H1 (cell line): ENCODE results near the gene CEACAM20. TPM values are rescaled to one million over a fixed set of nuclear protein-coding genes. Genes with fewer than 3 reads are reported as not detected.

Experiments
- JUND ChIP-seq: IDR thresholded peaks from 2 replicates; pipeline ENCODE4 v1.6.1; 2011; ENCODE audit warnings: mild to moderate bottlenecking, improper control_type of control experiment, low read length
- SP4 ChIP-seq: IDR thresholded peaks from 2 replicates; pipeline ENCODE4 v1.6.1; 2012; ENCODE audit warnings: low read length, inconsistent platforms
- TAF1 ChIP-seq: IDR thresholded peaks from 2 replicates; pipeline ENCODE4 v1.6.1; 2011; ENCODE audit warnings: mild to moderate bottlenecking, low read depth, low read length
- polyA plus RNA-seq, 7 experiments: library from polyadenylated mRNA; depleted of rRNA in 3 of 7; stranded (reverse) in 5 of 7; unstranded in 2 of 7; fragments of >200 nt in 5 of 7; fragments of 200-250 nt in 2 of 7; gene quantifications; 1 replicate in 5 of 7; 2 replicates in 1 of 7; 4 replicates in 1 of 7; pipeline versions ENCODE4 v1.2.1 to v1.2.3, GENCODE V29; 2011 to 2013; ENCODE audit warnings: missing spikeins in 2 of 7, mixed read lengths in 2 of 7
- total RNA-seq: library from RNA; stranded (reverse); fragmentation: NEBNext Ultra II Directional; extraction: Animal tissue kit (Norgen Biotek cat#: 25700); gene quantifications from 2 replicates; pipeline ENCODE4 v1.2.1, GENCODE V29; 2021

The CEACAM20 gene
- total and polyA plus RNA-seq, 2 of the 8 experiments (the other 6 are each of a cell fraction or from before 2014, with no cell fraction given) = not detected

- TF ChIP-seq SP4 (no peak), JUND (no peak), TAF1 (no peak)
These were observed 1.9 kb downstream of the CEACAM20 start (continued) for GRCh38 chr19:44527554-44527953.
